ENCODE data around the gene MTMR12.
"Not testable (repeated sequence)": the region's sequence is repeated elsewhere in the genome, so short reads cannot be mapped to it uniquely, and the experiment has no call there.

MTMR12 gene

DNA sequence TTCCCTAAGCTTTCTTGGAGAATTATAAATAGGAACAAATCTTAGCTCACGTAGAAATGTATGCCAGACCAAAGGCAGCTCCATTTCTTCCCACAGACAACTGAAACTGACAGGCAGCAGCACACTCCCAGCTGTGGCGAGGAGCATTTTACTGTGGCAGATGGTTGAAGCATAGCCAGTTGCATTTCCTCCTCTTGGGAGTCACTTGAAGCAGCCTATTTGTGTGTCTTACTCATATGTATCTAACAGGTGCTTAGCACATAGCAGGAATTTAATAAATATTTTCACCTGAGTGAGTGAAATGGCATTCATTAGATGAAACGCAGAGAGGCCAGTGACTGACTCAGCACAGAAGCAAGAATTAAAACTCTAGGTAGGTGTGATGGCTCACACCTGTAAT, 12.3 kb upstream of the MTMR12 start:
- peak; percentile 85 for DNase-seq

DNA sequence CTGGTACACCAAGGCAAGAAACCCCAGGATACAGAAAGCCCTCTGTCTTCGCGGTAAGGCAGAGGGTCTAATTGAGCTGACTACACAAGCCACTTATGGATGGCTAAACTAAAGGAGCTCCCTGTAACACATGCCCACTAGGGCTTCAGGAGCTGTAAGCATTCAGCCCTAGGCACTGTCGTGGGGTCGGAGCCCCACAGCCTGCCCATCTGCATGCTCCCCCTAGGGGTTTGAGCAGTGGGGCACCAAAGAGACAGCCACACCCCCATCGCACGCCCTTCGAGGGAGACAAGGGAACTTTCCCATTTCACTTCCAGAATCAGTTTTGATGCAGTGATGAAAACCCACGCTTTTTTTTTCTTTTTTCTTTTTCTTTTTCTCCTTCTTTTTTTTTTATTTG, 11.0 kb upstream of the MTMR12 start:
- no peak for DNase-seq

DNA sequence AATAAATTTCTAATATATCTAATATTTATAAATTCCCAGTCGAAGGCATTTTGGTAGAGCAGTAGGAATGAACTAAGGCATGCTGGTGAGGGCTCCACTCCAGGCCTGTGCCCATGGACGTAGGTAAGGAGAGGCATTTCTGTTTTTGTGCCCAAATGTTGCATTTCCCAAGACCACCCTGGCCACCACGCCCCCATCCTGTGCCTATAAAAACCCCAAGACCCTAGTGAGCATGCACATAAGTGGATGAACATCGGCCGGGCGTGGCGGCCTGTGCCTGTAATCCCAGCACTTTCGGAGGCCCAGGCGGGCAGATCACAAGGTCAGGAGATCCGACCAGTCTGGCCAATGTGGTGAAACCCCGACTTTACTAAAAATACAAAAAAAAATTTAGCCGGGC, 10.1 kb upstream of the MTMR12 start:
- no peak for DNase-seq

DNA sequence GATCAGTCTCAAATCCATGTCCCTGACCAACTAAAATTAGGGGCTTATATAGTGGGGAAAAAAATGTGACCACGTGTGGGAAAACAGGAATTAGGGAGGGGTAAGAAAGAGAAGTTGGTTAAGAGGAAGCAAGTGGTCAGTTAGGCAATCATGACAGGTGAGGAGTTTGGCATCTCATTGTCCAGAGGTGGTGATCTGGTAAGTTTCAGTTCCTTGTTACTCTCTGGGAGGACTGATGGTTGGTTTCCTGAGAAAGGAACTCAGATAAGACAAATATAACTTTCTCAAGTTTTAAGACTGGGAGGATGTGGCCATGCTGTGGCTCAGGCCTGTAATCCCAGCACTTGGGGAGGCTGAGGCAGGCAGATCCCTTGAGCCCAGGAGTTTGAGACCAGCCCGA, 9.0 kb upstream of the MTMR12 start:
- DNase-seq = not testable (repeated sequence)

DNA sequence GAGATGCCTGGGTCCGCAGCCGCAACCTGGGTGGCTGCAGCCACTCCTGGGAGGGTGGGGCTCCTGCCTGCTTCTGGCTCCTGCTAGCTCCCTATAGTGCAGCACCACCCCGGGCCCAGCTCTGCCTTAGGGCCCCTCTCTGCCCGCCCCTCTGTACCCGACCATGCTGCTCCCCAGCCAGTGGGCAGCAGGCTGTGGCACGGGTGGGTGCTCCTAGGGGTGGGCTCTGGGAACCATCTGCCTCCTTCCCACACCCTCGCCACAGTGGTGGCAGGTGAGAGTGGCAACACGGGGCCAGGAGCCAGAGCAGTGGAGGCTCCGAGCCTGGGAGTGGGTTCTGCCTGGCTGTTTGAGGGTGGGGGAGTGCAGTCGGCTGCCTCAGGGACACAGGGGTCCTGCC, 7.8 kb upstream of the MTMR12 start:
- no peak for DNase-seq

DNA sequence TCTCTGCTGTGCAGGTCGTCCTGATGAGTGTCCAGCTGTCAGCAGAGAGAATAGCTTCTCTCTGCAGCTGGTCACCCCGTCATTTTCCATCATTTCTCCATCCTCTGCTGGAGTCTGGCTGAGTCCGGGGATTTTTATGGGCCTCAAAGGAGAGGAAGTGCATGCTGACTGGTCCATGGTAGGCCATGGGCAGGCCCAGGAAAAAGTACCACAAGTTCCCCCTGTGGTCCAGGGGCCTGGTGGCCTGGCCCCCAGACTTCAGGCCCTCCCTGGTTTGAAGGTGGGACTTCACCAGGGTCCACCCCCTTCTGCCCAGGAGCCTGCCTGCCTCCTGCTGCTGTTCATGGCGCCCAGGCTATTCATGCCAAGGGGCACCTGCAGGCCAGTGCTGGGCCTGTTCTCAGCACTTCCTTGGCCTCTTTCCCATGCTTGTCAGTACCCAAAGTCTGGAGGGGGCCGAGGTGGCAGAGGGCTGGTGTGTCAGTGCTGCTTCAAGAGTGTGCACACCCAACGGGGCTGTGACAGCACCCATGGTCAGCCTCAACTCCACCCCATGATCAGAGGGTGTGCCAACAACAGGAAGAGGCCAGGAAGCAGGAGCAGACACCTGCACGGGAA, 7.3 kb upstream of the MTMR12 start:
- no peak for DNase-seq

DNA sequence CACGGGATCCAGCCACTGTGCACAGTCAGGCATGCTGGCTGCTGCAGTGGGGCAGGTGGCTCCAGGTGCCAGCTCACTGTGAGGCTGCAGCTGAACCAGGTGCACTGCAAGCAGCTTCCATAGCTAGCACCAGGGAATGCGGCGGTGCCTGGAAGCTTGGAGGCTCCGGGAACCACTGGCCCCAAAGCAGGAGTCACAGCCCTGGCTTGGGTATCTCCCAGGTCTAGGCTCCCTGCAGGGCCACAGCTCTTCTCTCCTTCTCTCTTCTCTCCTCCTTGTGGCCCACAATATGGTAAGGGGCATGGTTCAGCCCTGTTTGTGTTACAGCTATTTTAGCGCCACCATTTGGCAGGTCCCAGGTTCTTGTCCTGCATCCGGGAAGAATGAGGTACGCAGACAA, 6.7 kb upstream of the MTMR12 start:
- no peak for DNase-seq

DNA sequence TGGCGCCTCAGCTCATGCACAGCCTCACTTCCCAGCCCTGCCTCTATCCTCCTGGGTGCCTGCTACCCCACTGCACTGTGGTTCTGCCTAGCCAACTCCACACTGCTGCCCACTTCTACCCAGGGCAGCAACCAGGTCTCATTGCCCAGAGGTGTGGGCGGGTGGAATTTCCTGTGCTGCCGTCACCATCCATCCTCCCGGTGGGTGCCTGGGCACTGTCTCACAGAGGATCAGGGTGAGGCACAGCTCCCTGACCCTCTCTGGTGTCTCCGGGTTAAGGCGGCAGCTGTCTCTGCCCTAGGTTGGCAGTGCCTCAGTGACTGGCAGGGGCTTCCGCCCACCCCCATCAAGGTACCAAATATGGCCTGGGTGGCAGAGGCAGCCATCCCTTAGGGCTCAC, 4.3 kb upstream of the MTMR12 start:
- DNase-seq = no peak

DNA sequence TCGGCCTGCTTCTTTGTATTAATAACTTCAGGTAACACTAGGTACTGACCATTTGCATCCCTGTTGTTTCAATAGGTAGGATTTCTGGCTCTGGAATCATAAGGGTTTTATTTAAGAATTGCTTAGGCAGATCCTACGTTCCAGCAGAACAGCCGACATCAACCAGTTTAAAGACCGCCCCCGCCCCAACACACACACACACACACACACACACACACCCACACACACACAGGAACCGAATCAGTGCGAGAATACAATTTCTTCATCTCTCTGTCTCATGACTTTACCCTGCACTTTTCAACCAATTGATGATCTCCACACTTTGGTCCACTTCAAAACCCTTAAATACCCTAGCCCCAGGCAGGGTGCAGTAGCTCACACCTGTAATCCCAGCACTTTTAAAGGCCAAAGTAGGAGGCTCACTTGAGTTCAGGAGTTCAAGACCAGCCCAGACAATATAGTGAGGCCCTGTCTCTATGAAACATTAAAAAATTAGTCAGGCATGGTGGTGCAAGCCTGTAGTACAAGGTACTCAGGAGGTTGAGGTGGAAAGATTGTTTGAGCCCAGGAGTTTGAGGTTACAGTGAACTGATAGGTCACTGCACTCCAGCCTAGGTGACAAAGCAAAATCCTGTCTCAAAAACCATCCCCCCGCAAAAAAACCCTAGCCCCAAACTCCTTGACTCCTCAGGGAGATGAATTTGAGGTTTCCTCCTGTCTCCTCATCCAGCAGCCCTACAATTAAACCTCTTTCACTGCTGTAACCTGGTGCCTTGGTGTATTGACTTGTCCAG, 2.7 kb upstream of the MTMR12 start:
- no peak for DNase-seq

DNA sequence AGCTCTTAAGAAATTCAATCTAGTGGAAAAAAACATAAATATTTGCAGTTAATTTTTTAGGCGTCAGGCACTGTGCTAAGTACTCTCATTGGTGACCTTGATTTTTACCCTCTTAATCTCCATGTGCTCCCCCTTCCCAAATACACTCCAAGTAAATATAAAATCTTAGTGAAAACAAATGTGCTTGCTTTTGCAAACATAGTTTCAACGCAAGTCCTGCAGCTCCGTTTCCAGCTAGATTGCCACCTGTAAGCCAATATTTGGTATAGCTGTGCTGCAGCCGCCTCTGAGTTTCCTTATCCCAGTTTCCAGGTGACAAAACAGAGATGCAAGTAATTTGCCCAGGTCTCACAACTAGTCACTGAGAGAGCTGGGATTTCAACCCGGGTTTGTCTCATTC, 1.9 kb upstream of the MTMR12 start:
- no peak for DNase-seq

DNA sequence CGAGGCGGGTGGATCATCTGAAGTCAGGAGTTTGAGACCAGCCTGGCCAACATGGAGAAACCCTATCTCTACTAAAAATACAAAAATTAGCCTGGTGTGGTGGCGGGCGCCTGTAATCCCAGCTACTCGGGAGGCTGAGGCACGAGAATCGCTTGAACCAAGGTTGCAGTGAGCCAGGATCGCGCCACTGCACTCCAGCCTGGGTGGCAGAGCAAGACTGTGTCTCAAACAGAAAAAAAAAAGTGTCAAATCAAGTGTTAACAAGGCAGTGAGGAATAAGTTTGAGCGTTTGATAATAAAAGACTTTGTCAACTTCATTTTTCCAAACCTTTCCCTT, 1.4 kb upstream of the MTMR12 start:
- DNase-seq = not testable (repeated sequence)

DNA sequence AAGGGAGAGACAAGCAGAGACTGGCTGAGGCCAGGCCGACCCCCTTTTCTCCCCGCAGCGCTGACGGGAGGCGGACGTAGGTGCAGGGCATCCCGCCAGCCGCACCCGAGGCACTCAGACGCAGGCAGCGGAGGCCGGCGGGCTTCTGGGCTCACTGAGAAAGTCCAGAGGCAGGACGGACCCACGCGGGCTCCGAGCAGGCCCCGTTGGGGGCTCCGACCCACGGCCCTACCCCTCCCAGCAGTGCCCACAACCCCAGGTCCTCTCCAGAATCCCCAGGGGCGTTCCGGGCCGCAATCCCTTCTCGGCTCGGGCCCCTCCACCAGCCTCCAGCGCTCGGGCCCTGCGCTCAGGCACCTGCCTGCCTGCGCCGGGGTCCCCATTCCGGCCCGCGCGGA, 543 bp downstream of the MTMR12 start:
- DNase-seq = peak; percentile 19

DNA sequence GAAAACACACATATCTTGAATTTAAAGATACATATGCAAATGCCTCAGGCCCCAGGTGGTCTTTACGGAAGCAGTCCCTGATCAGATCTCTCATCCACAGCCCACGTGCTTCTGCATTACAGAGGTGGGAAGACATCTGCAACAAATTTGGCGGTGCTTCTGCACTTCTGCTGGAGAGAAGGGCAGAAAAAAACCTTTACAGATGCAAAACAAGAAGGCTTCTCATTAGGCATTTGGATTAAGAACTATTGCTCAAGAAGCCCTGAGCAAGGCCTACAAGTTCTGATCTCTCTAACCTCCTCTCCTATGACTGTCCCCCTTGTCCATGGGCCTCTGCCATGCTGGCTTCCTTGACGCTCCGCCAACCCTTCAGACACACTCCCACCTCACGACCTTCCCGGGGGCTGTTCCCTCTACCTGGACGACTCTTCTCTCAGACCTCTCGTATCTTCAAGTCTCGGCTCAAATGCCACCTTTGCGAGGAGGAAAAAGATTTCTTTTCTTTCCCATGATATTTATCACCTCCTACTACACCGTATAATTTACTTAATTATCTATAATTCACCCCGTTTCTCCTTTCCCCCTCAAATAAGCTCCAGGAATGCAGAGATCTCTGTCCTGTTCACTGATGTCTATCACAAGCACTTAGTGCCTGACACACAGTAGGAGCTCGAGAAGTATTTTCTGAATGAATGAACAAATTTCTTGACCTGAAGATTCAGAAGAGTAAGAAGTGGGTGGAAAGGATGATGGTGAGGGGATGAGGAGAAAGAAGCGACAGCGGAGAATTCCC, 1.1 kb downstream of the MTMR12 start:
- no peak for DNase-seq

DNA sequence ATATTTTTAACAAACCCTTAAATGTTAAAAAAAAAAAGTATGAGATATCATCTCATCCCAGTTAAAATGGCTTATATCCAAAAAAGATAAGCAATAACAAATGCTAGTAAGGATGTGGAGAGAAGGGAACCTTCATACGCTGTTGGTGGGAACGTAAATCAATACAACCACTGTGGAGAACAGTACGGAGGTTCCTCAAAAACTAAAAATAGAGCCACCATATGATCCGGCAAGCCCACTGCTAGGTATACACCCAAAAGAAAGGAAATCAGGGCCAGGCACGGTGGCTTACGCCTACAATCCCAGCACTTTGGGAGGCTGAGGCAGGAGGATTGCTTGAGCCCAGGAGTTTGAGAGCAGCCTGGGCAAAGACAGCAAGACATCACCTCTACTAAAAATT, 3.0 kb downstream of the MTMR12 start:
- no peak for DNase-seq

DNA sequence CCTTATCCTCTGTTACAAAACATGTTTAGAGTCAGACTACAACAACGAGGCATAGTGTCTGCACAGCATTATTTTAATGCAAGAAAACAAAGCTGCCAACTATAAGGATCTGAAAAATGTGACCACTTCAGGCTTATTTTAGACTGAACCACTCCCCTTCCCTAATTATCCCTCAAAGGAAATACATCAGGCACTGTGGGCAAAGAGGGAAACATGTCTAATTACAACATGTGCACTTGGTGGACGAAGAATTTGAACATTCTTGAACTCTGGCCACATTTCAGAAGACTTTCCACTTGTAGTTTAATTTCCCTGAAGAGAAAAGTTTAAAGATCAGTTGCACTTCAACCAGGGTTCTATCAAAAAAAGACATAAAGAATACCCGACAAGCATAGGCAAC, 3.8 kb downstream of the MTMR12 start:
- DNase-seq = no peak

DNA sequence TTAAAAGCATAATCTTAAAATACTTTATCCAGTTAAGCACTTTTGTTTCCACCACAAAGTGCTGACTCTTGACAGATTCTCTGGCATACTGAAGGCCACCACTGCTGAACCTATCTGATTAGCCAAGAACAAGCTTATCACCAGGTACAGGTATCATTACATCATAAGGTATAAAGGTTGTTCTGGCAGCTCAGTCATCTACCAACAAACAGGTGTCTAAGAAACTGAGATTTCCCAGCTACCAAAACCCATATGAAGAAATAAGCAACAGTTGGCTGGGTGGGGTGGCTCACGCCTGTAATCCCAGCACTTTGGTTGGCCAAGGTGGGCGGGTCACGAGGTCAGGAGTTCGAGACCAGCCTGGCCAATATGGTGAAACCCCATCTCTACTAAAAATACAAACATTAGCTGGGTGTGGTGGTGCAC, 5.0 kb downstream of the MTMR12 start:
- DNase-seq = no peak

DNA sequence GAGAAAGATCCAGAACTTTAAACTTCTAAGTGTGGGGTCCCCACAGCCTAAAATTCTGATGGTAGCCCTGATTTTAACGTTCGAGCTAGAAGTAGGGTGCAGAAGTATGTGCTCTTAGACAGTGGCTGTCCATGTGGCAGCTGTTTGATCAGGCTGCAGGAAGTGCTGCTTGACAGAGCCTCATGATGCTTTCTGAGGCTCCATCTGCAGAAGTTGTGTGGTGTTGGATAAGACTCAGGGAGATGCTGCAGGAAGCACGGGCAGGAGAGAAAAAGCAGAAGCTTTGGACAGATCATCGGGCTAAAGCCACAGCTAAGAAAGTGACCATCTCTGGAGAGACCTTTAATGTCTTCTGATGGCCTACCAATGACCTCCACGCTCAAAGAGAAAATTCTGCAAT, 8.1 kb downstream of the MTMR12 start:
- DNase-seq = no peak

DNA sequence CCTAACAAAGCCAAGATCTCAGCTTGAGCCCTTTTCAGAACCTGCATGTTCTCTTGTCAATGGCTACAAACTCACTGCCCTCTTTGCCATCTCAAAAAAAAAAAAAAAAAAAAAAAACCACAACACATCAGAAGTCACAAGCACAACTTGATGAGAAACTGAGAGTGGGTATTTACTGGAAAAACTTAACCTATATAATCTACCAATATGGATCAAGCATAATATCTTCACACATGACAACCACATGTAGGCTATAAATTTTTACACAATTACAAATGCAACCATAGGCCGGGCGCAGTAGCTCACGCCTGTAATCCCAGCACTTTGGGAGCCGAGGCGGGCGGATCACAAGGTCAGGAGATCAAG, 9.0 kb downstream of the MTMR12 start:
- DNase-seq = no peak

DNA sequence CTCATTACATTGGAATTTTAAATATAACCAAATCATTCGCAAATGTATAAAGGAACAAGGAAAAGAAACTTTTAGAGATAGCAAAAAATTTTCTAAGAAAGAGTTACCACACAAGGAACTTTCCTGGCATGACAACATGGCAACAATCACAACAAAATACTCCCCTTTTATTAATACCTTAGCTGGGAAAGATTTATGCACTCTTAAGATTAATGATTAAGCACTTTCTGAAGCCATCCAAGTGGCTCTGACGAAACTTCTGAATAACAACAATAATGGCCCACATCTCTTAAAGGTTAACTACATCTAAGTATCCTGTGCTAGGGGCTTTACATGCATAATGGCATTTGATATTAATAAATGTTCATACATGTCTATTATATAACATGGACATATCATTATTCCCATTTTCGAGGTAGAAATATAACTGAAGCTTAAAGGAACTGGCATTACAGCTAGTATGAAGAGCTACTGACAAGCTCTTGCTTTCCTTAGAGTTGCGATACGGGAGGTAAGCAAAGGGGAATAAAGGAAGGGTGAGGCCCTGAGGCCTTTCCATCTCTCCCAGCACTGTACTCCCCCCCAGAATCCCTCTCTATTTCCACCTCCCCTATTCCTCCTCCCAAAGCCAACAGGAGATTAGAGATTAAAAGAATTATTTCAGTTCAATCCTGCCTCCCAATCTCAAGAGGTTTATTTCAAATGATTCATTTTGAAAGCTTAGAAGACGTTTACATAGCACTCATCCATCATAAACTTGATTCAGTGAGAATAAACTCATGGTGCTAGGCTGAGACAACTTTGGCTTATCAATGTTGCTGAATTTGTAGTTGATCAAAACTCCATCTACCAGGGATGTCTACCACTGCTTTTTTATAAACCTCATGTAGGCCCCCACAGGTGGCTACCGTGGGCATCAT, 9.6 kb downstream of the MTMR12 start:
- DNase-seq = no peak

DNA sequence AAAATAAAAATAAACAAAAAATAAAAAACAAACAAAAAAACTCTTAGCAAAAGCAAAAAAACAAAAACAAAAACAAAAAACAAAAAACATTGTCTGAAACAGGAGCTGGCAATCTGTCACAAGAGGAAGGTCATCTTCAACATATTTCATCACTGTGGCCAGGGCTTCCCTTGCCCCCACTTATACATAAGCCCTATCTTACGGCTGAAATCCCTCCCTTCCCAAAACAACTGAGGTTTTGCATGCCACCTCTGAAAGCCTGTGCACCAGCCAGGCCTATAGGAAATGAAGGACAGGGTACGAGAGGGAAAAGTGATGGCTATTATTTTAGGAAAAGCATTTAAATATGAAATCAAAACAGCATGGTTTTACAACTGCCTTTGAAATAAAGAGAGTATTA, 10.8 kb downstream of the MTMR12 start:
- no peak for DNase-seq

DNA sequence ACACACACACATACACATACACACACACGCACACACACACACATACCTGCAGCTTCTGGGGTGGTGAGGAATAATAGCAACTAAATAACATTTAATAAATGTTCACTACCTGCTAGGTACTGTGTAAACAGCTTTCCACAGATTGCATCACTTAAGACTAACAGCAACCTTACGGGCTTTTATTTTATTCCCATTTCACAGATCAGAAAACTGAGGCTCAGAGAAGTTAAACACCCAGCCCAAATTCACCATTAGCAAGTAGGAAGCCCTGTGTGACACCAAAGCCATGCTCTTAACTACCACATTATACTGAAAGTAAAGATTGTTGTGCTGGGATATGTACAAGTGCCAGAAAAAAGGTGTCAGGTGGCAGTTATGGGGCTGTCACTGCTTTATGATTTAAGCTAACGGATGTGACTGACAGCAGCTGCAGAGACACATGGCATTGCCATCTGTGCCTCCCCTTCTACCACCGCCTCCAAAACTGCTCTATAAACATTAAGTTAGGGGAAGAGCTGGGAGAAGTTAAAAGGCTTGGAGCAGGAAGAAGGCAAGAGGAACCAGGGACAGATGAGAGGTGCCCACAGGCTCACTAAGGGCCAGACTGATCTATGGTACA, 13.6 kb downstream of the MTMR12 start:
- DNase-seq = peak; percentile 64

DNA sequence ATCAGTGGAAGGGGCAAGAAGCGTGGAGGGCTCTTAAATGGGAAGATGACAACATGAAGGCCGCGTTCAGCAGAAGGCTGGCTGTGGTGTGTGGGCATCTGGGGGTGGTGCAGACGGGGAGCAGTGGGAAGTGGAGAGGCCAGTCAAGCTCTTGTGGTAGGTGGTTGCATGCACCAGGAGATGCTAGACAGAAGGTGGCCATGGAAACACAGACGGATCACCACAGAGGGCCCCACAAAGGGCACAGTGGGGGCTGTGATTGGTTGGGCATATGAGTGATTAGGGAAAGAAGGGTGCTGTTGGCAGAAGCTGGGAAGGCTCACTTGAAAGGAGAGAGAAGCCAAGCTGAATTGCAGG, 14.7 kb downstream of the MTMR12 start:
- DNase-seq = no peak

Data from DMS 273 treated with DMSO at 0.1 percent for 48 hours (cell line).